ENCODE measurements around the gene NCSTN.

The NCSTN gene

DNA sequence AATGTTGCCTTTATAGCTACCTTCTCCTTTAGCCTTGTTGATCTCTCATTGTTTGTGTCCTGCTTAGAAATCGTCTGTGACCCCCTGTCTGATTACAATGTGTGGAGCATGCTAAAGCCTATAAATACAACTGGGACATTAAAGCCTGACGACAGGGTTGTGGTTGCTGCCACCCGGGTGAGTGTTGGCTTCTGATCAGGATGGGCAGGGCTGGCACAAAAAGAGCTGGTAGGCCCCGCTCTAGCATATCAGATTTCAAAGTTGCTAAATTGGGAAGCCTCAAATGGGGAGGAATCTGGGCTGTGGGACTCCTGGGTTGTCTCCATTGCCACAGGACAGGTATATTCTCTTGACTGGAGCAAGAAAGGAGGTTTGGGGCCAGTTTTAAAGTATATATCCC is 8.4 kb downstream of the NCSTN start:
- DNase-seq (ENCODE audit: low read depth in 3 of 3) = no peak

DNA sequence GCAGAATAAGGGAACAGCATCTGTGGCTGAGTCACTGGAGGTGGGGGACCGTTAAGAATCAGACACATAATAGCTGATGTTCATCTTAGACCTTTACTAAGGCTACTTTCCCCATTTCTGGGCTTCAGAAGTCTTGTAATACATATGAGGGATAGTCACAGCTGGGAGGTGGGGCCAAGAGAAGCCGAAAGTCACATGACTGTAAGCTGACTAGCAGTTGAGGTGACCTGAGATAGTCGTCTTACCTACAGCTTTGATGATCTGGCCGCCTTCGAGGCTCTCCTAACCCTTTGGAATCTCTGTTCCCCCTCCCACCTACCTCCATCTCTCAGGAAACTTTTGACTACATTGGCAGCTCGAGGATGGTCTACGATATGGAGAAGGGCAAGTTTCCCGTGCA is 9.4 kb downstream of the NCSTN start:
- no peak for DNase-seq (ENCODE audit: low read depth in 3 of 3)

DNA sequence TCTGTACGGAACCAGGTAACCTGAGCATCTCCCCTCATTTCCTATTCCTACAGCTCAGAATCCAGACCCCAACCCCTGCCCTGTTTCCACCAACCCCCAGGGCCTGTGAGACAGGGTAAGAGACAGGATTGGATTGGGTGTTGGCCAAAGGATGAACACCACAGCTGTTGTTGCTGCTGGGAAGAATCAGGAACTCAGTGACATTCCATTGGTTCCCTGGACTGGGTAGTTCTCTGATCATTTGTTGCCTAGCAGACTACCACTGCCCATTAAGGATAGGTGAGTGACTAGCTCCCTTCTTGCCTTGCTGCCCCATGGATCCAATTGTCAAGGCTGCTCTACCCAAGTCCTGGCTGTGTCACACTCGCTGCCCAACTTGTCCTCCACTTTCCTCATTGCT is 10.0 kb downstream of the NCSTN start:
- DNase-seq (ENCODE audit: low read depth in 3 of 3) = no peak

DNA sequence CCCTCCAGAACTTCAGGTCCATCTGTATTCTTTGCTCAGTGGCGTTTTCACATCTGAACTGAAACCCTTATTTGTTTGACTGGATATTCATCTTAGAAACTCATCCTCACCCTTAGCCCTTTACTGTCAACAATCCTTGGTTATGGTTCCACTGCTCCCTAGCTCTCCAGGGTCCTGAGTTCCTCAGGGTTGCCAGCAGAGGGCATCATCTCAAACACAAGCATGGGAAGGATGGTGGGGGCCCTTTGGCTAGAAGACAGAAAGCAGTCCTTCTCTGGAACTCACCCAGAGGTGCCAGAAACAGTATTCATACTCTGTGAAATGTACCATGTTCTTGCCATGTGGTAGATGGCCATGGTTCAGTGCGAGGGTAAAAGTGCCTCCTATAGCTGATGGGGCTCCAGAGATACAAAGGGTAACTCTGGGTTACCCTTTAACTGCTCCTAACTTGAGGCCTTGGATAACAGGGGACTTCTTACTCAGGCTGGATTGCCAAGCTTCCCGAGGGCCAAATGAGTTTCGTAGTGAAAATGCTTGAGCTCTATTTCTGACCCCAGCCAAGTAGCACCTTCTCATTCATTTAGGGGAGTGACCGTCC is 11.3 kb downstream of the NCSTN start:
- DNase-seq (ENCODE audit: low read depth in 3 of 3) = no peak

DNA sequence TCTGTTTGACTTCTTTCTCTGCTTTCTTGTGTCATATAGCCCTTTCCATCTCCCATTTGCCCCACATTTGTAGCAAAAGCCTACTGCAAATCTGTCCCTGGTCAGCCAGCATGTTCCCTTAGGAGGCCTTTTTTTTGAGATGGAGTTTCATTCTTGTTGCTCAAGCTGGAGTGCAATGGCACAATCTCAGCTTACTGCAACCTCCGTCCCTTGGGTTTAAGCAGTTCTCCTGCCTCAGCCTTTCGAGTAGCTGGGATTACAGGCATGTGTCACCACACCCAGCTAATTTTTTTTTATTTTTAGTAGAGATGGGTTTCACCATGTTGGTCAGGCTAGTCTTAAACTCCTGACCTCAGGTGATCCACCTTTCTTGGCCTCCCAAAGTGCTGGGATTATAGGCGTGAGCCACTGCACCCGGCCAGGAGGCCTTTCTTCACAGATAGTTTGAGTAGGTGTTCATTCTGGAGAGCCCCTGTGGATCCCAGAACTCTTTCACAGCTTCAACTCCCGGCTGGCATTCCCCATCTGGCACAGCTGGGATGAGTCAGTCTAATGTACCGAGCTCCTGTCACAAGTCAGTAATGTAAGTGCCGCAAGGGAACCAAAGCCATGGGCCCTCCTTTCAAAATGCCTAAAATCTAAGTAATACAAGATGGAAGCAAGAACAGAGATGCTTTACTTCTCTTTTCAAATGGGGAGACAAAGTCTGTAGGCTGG is 14.3 kb downstream of the NCSTN start:
- DNase-seq (ENCODE audit: low read depth in 3 of 3) = no peak

DNA sequence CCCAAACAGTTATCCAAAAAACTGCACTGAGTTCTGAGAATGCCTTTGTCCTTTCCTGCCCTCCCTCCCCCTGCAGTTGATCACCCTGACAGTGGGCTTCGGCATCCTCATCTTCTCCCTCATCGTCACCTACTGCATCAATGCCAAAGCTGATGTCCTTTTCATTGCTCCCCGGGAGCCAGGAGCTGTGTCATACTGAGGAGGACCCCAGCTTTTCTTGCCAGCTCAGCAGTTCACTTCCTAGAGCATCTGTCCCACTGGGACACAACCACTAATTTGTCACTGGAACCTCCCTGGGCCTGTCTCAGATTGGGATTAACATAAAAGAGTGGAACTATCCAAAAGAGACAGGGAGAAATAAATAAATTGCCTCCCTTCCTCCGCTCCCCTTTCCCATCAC is 14.9 kb downstream of the NCSTN start:
- no peak for DNase-seq (ENCODE audit: low read depth in 3 of 3)

DNA sequence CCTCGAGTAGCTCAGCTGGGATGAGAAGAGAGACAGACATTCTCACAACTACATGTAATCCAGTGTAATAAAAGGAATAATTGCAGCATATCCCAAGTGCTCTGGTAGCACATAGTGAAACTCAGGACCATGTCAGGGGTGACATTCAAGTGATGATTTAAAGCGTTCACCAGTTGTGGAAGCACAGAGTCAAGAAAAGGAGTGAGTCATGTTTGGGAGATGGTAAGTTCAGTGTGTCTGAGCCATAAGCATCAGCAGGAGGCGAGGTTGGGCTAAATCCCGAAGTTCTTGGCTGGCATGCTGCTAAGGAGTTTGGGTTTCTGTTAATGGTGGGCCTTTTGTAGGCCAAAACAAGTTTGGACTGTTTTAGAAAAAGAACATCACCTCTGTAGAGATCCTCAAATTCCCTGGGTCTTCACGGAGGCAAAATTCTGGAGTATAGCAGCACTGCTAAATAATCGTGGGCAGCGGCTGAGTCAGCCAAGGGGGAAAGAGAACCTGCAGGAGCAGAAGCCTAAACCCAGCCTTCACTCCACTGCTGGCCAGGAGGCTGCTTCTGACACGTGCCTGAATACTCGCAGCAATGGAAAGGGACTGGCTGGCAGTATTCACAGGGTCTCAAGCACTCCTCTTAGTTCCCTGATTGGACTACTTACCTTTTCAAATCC is 16.5 kb downstream of the NCSTN start:
- no peak for DNase-seq (ENCODE audit: low read depth in 3 of 3)

DNA sequence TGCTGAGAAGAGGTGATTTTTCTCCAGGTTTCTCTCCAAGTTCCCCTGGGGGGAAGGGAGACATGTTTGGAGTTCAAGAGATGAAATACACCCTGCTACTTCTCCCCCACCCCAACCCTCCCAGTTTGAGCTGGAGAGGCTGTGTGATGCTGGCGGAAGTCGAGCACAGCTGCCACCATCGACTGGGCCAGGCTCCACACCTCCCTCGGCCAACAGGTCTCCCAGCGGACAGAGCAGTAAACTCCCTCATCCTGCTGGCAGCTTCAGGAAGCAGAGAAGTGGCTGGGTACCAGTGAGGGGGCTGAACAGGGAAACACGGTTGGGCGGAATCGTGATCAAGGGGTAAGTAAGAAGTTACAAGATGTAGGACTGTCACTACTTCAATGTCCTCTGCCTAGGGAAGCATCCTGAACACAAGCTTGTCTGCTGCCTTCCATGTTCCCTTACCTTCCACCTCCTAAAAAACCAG is 17.1 kb downstream of the NCSTN start:
- no peak for DNase-seq (ENCODE audit: low read depth in 3 of 3)

DNA sequence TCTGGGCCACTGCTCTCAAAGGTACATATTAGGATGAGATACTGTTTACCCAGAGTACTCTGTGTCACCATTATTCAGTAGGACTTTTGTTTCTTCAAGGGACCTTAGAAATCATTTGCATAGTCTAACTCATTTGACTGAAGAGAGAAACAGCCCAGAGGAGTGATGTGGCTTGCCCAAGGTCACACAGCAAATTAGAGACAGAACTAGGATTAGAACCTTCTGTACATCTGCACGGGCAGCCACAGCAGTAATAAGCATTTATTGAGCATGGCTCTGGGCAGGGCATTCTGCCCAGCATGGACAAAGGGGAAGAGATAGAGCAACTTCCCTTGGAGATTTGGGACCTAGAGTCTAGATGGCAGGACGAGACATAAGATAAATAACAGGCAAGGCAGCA is 18.0 kb downstream of the NCSTN start:
- DNase-seq (ENCODE audit: low read depth in 3 of 3) = no peak

DNA sequence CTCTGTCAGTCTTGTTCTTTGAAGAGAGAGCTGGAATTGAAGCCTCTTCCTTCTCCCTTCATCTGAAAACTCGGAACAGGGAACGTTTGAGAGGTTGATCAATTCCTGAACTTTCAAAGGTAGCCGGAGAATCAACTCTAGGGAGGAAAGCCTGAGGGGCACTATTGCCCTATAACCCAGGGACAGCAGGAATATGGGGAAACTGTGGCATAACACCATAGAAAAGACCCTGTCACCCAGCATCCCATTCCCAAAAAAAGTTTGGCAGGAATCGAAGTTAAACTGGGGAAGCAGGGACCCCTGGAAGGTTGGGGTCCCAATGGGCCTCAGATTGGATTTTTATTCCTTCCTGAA is 18.6 kb downstream of the NCSTN start:
- no peak for DNase-seq (ENCODE audit: low read depth in 3 of 3)

DNA sequence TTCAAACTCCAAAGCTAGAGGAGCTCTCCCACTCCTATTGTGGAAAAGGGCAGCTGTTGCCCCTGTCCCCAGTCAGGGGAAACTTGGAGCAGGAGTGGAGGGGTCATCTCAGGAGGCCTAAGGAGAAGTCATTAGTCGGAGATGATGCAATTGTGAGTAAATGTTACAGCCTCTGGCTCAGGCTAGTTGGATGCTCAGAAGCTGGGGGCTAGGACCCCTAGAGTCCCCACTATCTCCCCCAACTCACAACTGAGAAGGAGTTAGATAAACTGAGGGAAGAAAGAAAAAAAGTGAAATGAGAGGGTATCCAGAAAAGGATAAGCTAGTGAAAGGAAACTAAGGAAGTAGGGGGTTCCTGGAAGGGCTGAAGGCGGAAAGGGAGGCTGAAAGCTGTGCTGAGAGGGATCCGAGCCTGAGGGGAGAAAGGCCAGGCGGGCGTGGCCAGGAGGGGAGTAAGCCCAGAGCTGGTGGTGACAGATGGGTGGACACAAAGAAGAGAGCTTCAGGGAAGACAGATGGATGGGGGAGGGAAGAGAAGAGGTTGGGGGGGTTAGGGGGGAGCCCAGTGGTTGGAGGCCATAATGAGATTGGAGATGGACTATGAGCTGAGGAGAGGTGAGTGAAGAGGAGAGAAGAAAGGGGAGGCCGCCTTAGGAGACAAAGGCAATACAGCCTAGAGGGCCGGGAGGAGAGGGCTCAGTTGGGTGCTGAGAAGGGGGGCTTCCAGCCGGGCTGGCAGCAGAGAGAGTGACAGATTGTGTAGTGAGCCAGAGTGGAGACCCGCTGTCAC is 19.2 kb downstream of the NCSTN start:
- DNase-seq (ENCODE audit: low read depth in 3 of 3) = no peak

DNA sequence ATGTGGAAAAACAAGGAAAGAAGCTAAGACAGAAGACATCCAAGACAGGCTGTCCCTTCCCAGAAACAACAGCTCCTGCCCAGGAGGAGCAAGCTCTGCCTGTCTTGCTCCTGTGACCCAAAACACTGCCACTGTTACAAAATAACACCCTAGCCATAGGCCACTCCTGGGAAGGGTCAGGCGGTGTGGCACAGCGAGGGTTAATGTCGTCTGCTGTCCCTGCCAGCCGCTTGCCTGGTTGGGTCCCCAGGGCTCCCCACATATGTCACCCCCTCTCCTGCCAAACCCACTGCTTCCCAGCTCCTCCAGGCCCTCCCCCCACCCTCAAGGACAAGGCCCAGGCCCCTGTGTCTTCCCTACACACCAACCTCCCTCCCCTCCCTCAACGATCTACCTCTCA is 19.8 kb downstream of the NCSTN start:
- DNase-seq (ENCODE audit: low read depth in 3 of 3) = no peak

DNA sequence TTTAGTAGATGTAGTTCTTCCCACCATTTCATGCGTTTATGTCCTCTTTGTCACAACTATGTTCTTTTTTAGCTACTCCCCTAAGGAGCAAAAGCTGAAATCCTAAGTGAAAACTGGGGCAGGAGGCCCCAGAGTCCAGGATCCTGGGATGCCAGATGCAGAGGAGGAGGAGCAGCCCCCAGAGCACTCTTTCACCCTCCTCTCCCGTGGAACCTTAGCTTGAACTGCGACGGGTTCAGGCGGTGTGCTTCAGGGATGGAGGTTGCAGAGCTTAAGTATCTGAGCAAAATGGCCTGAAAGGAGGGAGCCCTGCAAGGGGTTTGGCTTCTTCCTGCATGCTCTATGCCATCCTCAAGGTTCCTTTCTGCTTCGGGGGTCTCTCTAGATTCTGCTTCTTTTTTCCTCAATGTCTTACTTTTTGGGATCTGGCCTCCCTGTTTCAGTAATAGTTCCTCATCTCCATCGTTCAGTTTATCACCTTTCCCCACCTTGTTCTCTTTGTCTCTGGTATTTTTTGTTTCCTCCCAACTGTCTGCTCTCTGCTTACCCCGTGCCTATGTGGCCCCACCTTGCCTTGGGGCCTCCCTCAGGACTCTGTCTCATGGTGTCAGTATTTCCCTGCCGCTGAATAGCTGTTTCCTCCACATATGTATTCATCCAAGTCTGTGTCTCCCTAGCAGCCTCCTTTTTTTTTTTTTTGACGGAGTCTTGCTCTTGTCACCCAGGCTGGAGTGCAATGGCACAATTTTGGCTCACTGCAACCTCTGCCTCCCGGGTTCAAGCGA is 21.0 kb downstream of the NCSTN start:
- DNase-seq (ENCODE audit: low read depth in 3 of 3) = no peak

DNA sequence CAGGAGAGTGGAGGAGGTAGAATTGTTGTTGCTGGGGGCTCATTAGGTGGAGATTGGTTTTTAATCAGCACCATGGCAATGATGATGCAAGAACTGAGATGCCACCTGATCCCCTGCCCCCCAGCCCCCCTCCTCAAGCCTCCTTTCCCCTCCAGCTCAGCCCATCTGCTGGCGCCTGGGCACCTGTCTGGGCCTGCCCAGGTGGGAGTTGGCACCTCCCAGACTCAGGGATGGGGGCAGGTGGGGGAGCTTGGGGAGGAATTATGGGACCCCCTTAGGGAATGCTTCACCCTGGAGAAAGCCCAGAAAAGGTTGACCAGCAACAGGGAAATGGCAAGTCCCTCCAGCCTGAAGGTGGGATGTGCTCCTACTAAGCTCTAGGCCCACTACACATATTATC is 22.1 kb downstream of the NCSTN start:
- DNase-seq (ENCODE audit: low read depth in 3 of 3) = no peak

DNA sequence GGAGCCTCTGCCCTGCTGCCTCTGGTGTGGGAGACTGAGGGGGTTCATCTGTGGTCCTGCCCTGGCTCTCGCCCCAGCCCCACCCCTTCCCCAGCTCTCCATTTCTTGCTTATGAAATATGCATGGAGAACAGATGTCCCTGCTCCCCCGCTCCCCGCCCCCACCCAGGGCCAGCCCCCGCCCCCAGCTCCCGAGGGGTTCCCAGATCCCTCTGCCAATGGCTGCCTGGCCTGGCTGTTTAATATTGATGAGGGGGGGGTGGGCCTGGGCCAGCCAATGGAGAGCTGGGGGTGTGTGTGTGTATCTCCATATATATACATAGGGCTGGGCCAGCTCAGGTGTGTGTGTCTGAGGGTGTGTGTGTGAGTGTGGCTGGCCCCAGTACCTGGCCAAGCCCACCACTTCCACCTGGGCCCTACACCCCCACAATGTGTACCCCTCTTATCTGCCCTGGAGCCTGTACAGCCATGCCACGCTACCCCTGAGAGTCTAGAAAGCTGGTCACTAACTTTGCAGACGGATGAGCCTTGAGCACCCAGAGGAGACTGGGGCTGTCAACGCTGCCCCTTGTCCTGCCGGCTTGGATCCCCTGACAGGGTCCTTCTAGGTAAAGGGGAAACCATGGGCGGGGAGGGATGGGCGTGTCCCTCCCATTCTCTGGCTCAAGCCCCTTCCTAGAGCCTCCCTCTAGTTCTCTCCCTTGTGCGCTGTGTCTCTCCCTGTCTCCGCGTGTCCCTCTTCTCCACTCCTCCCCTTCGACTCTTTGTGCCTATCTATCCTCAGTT is 23.7 kb downstream of the NCSTN start, which contains the start of gene NHLH1:
TSS of gene NHLH1 (plus strand) at position 341 of the 785 bp plus-strand sequence. CDS start 3,661 bp downstream, outside the sequence.
- no peak for DNase-seq (ENCODE audit: low read depth in 3 of 3)

DNA sequence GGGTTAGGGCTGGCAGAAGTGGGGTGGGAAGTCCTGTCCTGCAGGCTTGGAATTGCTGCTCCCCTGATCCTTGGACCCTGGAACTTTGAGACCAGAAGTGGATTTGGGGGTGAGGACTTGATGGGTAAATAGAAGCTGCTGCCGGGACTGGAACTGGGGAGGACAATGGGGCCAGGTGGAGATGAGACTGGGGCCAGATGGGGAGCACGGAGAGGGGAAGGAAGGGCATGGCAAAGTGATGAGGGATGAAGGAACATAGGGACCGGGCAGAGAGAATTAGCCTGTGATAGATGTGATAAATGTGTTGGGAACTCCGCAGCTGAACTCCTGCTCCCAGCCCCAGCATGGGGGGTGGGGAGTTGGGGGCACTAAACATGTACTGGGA is 24.3 kb downstream of the NCSTN start:
- DNase-seq (ENCODE audit: low read depth in 3 of 3) = no peak

DNA sequence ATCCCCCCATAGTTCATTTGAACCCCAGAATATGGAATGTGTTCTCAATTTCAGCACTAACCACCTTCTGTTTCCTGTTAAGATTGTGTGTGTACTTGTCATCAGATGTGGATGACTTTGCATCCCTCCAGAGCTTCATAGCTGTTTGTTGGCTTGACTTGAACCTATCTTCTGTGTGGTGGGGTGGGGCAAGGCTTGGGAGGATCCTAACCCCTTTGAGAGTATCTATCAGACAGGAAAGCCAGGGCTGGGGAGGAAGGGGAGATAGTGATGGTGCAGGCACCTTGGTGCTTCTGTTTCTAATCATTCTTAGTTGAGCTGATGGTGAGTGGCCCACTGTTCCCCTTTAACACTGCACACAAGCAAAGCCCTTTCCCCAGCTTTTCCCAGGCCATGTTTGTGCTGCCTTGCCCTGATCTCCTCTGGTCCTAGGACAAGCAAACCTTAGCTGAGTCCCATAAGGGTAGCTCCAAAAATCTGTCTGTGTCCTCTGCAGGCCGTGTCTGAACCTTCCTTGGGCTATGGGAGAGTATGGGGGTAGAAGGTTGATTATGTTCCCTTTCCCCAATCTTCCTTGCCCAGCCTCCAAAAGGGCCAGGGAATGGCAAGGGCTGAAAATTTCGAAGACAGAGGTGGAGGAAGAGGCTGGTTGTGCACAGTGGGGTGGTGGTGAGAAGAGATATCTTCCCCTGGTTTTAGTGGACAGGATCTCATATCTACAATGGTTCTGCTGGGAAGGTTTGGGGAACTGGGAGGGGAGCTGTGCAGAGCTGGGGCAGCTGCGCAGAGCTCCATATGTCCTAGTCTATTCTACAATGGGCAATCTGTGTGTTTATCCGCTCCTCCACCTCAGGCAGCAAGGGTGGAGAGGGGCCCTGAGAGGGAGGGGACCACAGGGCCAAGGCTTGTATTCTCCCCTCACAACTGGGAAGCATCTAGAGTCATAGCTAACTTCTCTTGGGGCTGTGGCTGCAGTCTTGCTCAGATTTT is 25.0 kb downstream of the NCSTN start:
- no peak for DNase-seq (ENCODE audit: low read depth in 3 of 3)

DNA sequence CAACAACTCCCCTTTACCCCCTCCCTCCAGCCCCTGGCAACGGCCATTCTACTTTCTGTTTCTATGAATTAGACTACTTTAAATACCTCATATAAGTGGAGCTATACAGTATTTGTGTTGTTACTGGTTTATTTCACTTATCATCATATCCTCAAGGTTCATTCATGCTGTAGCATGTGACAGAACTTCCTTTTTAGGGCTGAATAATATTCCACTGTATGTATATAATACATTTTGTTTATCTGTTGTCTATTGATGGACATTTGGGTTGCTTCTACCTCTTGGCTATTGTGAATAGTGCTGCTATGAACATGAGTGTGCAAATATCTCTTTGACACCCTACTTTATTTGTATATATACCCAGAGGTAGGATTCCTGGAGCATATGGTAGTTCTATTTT is 25.9 kb downstream of the NCSTN start:
- DNase-seq (ENCODE audit: low read depth in 3 of 3) = no peak

DNA sequence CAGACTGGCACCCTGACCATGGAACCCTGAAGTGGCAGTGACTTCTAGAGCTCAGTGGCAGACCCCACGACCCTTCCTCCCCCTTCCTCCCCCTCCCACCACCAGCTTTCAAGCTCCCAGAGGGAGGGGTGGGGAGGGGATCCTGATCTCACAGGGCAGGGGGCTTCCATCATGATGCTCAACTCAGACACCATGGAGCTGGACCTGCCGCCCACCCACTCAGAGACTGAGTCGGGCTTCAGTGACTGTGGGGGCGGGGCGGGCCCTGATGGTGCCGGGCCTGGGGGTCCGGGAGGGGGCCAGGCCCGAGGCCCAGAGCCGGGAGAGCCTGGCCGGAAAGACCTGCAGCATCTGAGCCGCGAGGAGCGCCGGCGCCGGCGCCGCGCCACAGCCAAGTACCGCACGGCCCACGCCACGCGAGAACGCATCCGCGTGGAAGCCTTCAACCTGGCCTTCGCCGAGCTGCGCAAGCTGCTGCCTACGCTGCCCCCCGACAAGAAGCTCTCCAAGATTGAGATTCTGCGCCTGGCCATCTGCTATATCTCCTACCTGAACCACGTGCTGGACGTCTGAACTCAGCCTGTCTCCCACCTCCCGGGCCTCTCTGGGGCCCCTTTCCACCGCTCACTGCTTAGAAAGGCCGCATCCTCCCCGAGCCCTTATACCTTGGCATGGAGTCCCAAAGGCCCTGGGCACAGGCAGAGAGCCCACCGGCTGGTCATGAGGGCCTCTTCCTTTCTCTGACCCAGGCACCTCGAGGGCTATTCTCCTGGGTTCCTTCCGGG is 27.6 kb downstream of the NCSTN start:
- DNase-seq (ENCODE audit: low read depth in 3 of 3) = no peak
